Endothelial cell of hepatic sinusoid (primary cell): ENCODE measurements around the gene TAS2R50.

Experiments
- in situ Hi-C: cut with HindIII; loops from 2 replicates; pipeline ENCODE4 v1.10.0; 2017; ENCODE audit warnings: low sequenced_read_pairs

The TAS2R50 gene

DNA sequence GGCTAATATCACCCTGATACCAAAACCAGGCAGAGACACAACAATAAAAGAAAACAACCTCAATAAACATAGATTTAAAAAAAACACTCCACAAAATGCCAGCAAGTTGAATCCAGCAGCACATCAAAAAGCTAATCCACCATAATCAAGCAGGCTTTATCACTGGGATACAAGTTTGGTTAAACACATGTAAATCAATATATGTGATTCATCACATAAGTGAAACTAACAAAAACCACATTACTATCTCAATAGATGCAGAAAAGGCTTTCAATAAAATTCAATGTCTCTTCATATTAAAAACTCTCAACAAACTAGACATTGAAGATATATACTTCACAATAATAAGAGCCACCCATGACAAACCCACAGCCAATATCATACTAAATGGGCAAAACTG is 30.6 kb downstream of the TAS2R50 start:
- in situ Hi-C loops: no loop called here

DNA sequence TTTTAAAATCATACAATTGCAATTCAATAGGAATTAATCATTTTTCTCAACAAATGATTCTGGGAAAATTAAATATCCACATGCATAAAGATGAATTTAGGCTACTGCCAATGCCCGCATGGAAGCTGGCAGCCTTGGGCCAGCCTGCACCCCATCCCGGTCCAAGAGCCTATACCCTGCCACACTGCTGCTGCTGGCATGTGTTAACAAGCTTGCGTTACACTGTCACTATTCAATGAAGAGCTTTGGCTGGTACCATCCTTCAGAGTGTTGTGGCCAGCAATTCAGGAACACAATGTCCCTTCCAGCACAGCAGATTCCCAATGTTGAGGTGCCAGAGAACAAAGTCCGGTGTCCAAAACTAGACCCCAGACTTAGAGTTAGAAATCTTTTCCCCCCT is 34.1 kb downstream of the TAS2R50 start:
- in situ Hi-C loops: no loop called here

DNA sequence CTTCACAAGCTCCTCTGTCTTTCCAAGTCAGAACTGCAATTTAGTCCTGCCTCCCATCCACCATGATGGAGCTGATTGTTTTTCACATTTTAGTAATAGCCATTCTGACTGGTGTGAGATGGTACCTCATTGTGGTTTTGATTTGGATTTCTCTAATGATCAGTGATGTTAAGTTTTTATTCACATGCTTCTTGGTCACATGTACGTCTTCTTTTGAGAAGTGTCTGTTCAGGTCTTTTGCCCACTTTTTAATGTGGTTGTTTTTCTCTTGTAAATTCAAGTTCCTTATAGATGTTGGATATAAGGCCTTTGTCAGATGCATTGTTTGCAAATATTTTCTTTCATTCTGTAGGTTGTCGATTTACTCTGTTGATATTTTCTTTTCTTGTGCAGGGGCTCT is 43.5 kb downstream of the TAS2R50 start:
- in situ Hi-C loops: no loop called here

DNA sequence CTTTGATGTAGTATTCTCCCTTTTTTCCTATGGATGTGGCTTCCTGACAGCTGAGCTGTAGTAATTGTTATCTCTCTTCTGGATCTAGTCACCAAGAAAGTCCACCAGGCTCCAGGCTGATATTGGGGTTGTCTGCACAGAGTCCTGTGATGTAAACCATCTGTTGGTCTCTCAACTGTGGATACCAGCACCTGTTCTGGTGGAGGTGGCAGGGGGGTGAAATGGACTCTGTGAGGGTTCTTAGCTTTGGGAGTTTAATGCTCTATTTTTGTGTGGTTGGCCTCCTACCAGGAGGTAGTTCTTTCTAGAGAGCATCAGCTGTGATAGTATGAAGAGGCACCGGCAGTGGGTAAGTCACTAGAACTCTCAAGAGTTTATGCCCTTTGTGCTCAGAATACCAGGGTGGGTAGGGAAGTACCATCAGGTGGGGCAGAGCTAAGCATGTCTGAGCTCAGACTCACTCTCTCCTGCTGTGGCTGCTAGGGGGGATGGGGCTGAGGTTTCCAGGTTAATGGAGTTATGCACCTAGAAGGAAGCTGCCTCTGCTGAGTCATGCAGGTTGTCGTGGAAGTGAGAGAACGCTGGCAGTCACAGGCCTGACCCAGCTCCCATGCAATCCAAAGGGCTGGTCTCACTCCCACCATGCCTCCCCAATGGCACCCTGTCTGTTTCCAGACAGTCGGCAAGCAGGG is 44.6 kb downstream of the TAS2R50 start:
- in situ Hi-C loops: no loop called here

DNA sequence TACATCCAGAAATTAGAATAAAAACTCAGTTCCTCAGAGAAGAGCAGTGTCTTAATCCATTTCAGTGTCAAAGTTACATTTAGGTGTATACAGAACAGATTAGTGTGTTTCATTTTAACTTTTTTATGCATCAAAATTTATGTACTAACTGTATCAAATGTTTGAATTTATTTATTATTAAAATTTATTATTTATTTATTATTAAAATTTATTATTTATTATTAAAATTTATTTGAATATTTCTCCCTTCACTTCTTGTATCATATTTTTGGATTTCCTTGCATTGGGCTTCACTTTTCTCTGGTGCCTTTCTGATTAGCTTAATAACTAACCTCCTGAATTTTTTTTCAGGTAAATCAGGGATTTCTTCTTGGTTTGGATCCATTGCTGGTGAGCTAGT is 45.3 kb downstream of the TAS2R50 start:
- in situ Hi-C loops: no loop called here

DNA sequence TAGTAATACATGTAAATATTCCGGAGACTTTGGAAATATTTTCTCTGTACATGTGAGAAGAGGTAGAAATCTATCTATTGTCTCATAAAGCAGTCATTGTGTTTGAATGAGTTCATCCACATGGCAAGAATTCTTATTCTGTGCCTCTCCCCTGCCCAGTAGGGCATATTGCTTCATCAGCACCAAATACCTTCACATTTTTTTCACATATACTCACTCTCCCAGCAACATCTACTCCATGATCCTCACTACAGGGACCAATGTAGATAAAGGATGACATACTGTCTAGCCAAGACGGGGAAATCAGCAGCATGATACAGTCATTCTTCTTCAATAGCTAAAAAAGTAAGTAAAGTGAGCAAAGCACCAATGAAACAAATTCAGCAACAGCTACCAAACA is 46.3 kb downstream of the TAS2R50 start:
- in situ Hi-C loops: no loop called here

DNA sequence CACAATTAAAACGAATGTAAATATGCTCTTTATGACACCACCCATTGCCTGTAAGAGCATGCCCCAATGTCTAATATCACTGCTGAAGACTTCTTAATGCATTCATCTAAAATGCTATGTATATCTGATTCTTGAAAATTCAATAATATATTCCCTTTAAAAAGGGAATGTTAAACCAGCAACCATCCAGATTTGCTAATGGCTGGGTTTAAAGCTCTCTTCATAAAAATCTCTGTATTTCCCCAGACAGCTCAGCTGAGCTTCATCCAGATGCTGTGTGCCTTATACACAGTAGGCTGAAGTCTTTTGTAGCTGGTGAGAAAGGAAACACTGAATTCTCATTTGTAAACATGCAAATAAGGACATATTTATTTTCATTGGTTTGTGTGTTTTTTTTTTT is 47.5 kb downstream of the TAS2R50 start, which contains the start of gene TAS2R14:
Gene TAS2R14 (minus strand): TSS at position 101 of the 400 bp plus-strand sequence. CDS start 56 bp downstream, at position 45.
- in situ Hi-C loops: no loop called here

DNA sequence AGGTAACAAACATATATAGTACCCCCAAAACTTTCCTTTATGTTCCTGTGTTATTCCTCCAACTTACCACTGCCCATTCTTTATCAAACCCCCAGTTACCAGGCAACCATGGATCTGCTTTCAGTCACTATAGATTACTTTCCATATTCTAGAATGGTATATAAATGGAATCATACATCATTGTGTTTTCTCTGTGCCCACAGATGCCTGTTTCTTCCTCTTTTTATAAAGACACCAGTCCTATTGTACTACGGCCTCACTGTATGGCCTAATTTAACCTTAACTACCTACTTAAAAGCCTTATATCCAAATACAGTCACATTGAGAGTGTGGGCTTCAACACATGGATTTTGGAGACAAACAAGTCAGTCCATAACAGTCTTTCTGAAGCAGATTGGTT is 50.2 kb downstream of the TAS2R50 start:
- in situ Hi-C loops: no loop called here
